Right lobe of liver (tissue), 6 donors: ENCODE data around the gene RPL28. TPM values are rescaled to one million over a fixed set of nuclear protein-coding genes. Genes with fewer than 3 reads are reported as not detected.

Source experiments
- ATAC-seq, 4 donors: fragments of 200-7000 bp; cut with Tn5 transposase; one replicate each; pipeline ENCODE4 v1.9.1; 2020; ENCODE audit warnings: mild to moderate bottlenecking in 4 of 4, moderate library complexity in 4 of 4
- DNase-seq, 3 donors: peaks; one replicate each; pipeline ENCODE4 v3.0.0-alpha.2; 2020
- H3K27ac ChIP-seq, 3 donors: fragments of 200-600 bp; one replicate each; pipeline ENCODE4 v1.8.0; 2022
- H3K27me3 ChIP-seq, 2 donors: fragments of 200-600 bp; one replicate each; pipeline ENCODE4 v1.8.0; 2022
- H3K36me3 ChIP-seq, 4 donors: fragments of 200-600 bp; sonication (generic) in 1 of 4; one replicate each; pipeline versions ENCODE4 v1.5.1 to v1.8.0; 2017 to 2022; ENCODE audit warnings: control low read depth in 1 of 4
- H3K4me1 ChIP-seq, 4 donors: fragments of 200-600 bp; sonication (generic) in 1 of 4; one replicate each; pipeline versions ENCODE4 v1.5.1 to v1.8.0; 2017 to 2022; ENCODE audit warnings: control low read depth in 1 of 4
- H3K4me3 ChIP-seq, 3 donors: fragments of 200-600 bp; one replicate each; pipeline ENCODE4 v1.8.0; 2022
- H3K9me3 ChIP-seq, 4 donors: fragments of 200-600 bp; sonication (generic) in 1 of 4; one replicate each; pipeline versions ENCODE4 v1.5.1 to v1.8.0; 2017 to 2022; ENCODE audit warnings: control low read depth in 1 of 4
- CTCF ChIP-seq, 4 donors: fragments of 200-600 bp in 3 of 4; fragments of 450-650 bp in 1 of 4; IDR thresholded peaks; one replicate each; pipeline versions ENCODE4 v1.5.1 to v1.8.0; 2016 to 2022; ENCODE audit warnings: antibody characterized with exemption in 4 of 4, mild to moderate bottlenecking in 2 of 4
- POLR2A ChIP-seq: fragments of 450-650 bp; IDR thresholded peaks from one replicate; pipeline ENCODE4 v1.6.1; 2017; ENCODE audit warnings: antibody characterized with exemption, mild to moderate bottlenecking
- WGBS: methylation state at CpG from one replicate; pipeline ENCODE4 v1.1.6; 2018; ENCODE audit warnings: low coverage, low lambda C conversion rate; ENCODE audit not compliant: insufficient coverage; ENCODE audit errors: missing lambda C conversion rate; 5-methylcytosine and 5-hydroxymethylcytosine counted together
- intact Hi-C, 2 donors: fragments of 100-400 bp; cut with DNase I; formaldehyde crosslinking; loops; one replicate each; pipeline versions ENCODE4 v1.11.2 to v1.14.1; 2022
- total RNA-seq, 6 experiments: library from RNA; depleted of rRNA in 2 of 6; stranded (reverse); fragments of >200 nt in 2 of 6; fragmentation: NEBNext Ultra II Directional in 3 of 6; extraction: Animal tissue kit (Norgen Biotek cat#: 25700) in 3 of 6; gene quantifications; one replicate each; pipeline versions ENCODE4 v1.1.0 to v1.2.4, GENCODE V29; 2016 to 2023
- donor health status: DM: no; HTN: yes; CAD: no.
- donor health status: DM: no; HTN: no; CAD: no.
- donor health status: DM: no; HTN: no; CAD: no.
- donor health status: DM: no; HTN: yes; CAD: no.
- donor health status: DM: no; HTN: yes; CAD: no.

RPL28 gene
- total RNA-seq, 6 experiments from 2014 or later = 305 to 530 (median 455) TPM

DNA sequence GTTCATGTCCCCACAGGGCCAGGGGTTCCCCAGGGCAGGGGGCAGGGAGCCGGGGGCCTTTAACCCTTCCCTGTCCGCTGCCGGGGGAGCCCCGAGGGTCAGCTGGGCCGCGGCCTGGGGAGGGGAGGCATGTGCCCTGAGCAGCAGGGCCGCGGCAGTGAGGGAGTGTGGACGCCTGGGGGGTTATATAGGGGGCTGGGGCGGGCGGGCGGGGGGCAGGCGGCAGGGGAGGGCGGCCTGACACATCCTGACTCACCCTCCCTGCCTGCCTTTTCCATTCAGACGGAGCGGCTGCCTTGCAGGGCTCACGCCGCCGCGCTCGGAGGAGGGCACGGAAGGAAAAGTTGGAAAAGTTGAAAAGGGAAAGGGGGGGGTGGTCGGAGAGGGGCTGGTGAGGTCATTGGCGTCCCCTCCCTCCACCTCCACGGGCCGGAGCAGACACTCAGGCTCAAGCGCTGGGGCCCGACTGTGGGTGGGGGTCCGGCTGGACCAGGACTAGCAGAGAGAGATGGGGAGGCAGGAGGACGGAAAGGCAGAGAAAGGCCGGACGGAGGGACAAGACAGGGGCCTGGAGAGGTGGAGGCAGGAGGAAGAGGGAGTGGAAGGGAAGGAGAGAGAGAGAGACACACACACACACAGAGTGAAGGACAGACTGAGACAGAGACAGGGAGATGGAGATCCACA lies 15.3 kb upstream of the RPL28 start, which contains the start of gene IL11:
Gene IL11, minus strand, starts transcription at position 159 of the 684 bp plus-strand sequence. Its CDS starts 153 bp downstream, at position 6.
- Histone ChIP-seq H3K4me3 (no peak within 1 kb of the TSS), H3K4me1 (no peaks in the 10 kb centered on the region), H3K27me3 (peaks cover 0 to 17% of the 10 kb centered on the region in 2 donors), H3K36me3 (no peaks in the 10 kb centered on the region), H3K9me3 (no peaks in the 10 kb centered on the region), H3K27ac (no peak within 1 kb of the TSS)
- ATAC-seq = no peak
- TF ChIP-seq POLR2A = no peak
- no peak for TF ChIP-seq CTCF (IDR thresholded peaks at IDR 0.05)
- intact Hi-C loops = loop anchor here in 1 of 2 donors (10.0 kb wide), 1 partner anchor 76 kb away; no protein-coding TSS in a partner anchor
- 5% methylated on average over 29 of the region's 32 CpGs for WGBS
- DNase-seq = no peak

- Histone ChIP-seq H3K27me3 (peaks cover 0 to 23% of the 10 kb centered on the region in 2 donors), H3K27ac (no peak overlapping the region), H3K4me3 (no peak overlapping the region), H3K9me3 (no peaks in the 10 kb centered on the region), H3K4me1 (no peaks in the 10 kb centered on the region), H3K36me3 (no peaks in the 10 kb centered on the region)
- intact Hi-C loops = loop anchor here in 1 of 2 donors (10.0 kb wide), 1 partner anchor 78 kb away; no protein-coding TSS in a partner anchor
- peak in 1 of 3 donors; percentile 19 for DNase-seq
- 33% methylated on average over 11 of the region's 24 CpGs for WGBS
- no peak for TF ChIP-seq CTCF (IDR thresholded peaks at IDR 0.05)
- TF ChIP-seq POLR2A = no peak
- peak in 1 of 4 donors; percentile 3 for ATAC-seq
Measured at GRCh38 chr19:55372316-55373081, 13.2 kb upstream of the RPL28 start.

DNA sequence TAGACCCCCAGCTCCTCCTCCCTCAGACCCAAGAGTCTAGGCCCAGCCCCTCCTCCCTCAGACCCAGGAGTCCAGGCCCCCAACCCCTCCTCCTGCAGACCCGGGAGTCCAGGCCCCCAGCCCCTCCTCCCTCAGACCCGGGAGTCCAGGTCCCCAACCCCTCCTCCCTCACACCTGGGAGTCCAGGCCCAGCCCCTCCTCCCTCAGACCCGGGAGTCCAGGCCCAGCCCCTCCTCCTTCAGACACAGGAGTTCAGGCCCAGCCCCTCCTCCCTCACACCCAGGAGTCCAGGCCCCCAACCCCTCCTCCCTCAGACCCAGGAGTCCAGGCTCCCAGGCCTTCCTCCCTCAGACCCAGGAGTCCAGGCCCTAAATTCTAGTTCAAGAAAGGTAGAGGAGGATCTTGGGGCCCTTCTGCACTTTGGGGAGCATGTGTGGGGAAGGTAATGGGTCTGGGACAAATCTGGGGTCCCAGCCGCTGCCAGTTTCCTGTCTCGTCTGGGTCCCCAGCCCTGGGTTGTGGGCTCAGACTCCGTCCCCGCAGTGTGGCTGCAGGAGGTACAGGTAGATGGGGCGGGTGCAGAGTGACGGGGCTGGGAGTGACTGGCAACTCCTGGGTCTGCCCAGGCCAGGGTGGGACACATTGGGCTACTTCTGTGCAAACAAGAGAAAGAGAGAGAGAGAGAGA lies 12.3 kb upstream of the RPL28 start:
- Histone ChIP-seq H3K4me3 (no peak overlapping the region), H3K4me1 (no peaks in the 10 kb centered on the region), H3K9me3 (no peaks in the 10 kb centered on the region), H3K27ac (no peak overlapping the region), H3K36me3 (no peaks in the 10 kb centered on the region), H3K27me3 (peaks cover 0 to 23% of the 10 kb centered on the region in 2 donors)
- intact Hi-C loops = loop anchor here in 1 of 2 donors (10.0 kb wide), 1 partner anchor 79 kb away; no protein-coding TSS in a partner anchor
- ATAC-seq (no peak), DNase-seq (no peak)
- WGBS = 50% methylated on average over 7 of the region's 9 CpGs
- TF ChIP-seq POLR2A (no peak), CTCF (IDR thresholded peaks at IDR 0.05) (no peak)

DNA sequence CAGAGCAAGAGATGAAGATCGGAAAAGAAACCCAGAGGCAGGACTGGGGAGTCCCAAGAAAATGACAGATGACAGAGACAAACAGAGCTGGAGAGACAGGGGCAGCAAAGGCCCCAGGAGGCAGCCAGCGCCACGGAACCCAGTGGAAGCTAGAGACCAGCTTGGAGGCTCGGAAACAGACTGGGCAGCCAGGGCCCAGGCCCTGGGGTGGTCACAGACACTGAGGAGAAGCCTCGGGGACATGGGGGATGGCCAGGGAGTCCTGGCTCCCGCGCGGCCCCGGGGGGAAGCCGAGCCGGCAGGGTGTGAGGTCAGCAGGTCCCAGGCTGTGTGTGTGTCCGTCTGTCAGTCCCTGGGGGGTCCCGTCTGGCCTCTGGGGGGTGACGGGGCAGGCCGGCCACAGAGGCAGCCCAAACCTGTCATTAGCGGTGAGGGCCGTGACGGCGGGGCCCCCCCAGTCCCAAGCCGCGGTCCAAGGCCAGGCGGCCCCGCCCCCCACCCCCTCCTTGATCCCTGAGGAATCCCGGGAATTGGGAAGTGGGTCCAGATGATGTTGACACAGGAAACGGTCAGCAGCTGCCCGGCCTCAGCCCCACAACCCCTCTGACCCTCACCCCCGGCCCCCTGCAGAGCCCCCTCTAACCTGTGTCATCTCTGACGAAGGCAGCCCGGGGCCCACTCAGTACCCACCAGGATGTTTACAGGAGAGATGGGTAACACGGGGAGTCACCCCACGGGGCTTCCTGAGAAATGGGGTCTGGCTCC lies 11.6 kb upstream of the RPL28 start:
- ATAC-seq (peak in 1 of 4 donors; percentile 4), DNase-seq (peak in 1 of 3 donors; percentile 17)
- no peak for TF ChIP-seq POLR2A
- no peak for TF ChIP-seq CTCF (IDR thresholded peaks at IDR 0.05)
- H3K9me3 ChIP-seq = no peaks in the 10 kb centered on the region
- no peaks in the 10 kb centered on the region for H3K36me3 ChIP-seq
- no peak overlapping the region for H3K27ac ChIP-seq
- no peaks in the 10 kb centered on the region for H3K4me1 ChIP-seq
- H3K4me3 ChIP-seq = no peak overlapping the region
- peaks cover 0 to 23% of the 10 kb centered on the region in 2 donors for H3K27me3 ChIP-seq
- intact Hi-C loops = loop anchor here in 1 of 2 donors (10.0 kb wide), 1 partner anchor 79 kb away; no protein-coding TSS in a partner anchor
- 30% methylated on average over 8 of the region's 31 CpGs for WGBS
